Retinal pigment epithelial cell (primary cell): ENCODE results near the gene PPARG.
"Not testable (repeated sequence)": the region's sequence is repeated elsewhere in the genome, so short reads cannot be mapped to it uniquely, and the experiment has no call there.

Source experiments
- DNase-seq: peaks from one replicate; pipeline ENCODE4 v3.0.0-alpha.2; 2010; ENCODE audit warnings: low read depth
- H3K4me3 ChIP-seq: 2 replicates; pipeline ENCODE4 v1.5.1; 2011; ENCODE audit warnings: mild to moderate bottlenecking, low read length, control low read depth, moderate library complexity
- CTCF ChIP-seq: conservative IDR thresholded peaks from 2 replicates; pipeline ENCODE4 v1.5.1; 2011; ENCODE audit warnings: low read depth, low read length, control low read depth, inconsistent platforms

Gene PPARG

GRCh38 chr3:12252889-12253288 lies 36.0 kb upstream of the PPARG start:
- no peak for TF ChIP-seq CTCF
- no peak for DNase-seq
- H3K4me3 ChIP-seq: no peak overlapping the region

GRCh38 chr3:12253516-12254343 lies 35.1 kb upstream of the PPARG start:
- H3K4me3 ChIP-seq: no peak overlapping the region
- TF ChIP-seq CTCF: no peak
- DNase-seq: no peak

DNA sequence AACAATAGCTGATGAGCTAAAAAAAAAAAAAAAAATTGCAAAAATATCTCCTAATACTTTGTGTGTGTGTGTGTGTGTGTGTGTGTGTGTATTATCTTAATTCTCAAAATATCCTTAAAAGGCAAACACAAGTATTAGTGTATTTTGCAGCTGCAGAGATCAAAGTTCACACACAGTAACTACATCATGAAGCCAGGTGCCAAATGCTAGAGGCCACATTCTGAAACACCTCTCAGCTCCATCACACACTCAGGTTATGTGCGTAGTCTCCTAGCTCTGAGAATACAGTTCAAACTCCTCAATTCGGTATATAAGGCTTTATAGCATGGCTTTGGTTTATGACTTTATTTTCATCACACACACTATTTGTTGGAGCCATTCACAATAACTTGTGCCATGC lies 33.5 kb upstream of the PPARG start:
- no peak overlapping the region for H3K4me3 ChIP-seq
- no peak for TF ChIP-seq CTCF
- DNase-seq: no peak

DNA sequence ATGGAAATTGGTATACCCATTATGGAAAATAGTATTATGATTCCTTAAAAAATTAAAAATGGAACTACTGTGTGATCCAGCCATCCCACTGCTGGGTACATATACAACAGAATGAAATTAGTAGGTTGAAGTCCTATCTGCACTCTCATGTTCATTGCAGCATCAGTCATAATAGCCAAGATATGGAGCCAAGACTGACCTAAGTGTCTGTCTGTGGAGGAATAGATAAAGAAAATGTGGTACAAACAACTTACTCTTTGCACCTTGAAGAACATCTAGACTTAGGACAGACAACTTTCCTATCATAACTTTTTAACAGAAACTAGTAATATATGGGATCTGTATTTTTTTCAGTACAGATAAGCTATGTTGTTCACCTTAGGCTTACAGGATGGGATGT lies 30.0 kb upstream of the PPARG start:
- no peak overlapping the region for H3K4me3 ChIP-seq

GRCh38 chr3:12262173-12262572 lies 26.7 kb upstream of the PPARG start:
- H3K4me3 ChIP-seq, DNase-seq: not testable (repeated sequence)

More for the DNA sequence above, 30.0 kb upstream of the PPARG start:
- no peak for TF ChIP-seq CTCF
- no peak for DNase-seq

GRCh38 chr3:12265508-12265907 lies 23.4 kb upstream of the PPARG start:
- H3K4me3 ChIP-seq: no peak overlapping the region
- DNase-seq: no peak
- TF ChIP-seq CTCF: no peak

GRCh38 chr3:12266038-12266437 lies 22.8 kb upstream of the PPARG start:
- H3K4me3 ChIP-seq: no peak overlapping the region
- DNase-seq: no peak
- TF ChIP-seq CTCF: no peak
